Suppressor macrophage treated with lipopolysaccharide for 4 hours (primary cell): Measurements from ENCODE around the gene ACTL6B.

Experiments
- DNase-seq: peaks from one replicate; pipeline ENCODE4 v3.0.0-alpha.2; 2020

ACTL6B gene

GRCh38 chr7:100599911-100600729 is 56.1 kb downstream of the ACTL6B start:
- DNase-seq: no peak

GRCh38 chr7:100598425-100598824 is 57.8 kb downstream of the ACTL6B start:
- no peak for DNase-seq

- no peak for DNase-seq
These were observed 61.1 kb downstream of the ACTL6B start for GRCh38 chr7:100595188-100595587.
